Transverse colon (tissue), 4 donors: ENCODE data around the gene HAX1.

Experiments
- EP300 ChIP-seq: sonication (generic); formaldehyde crosslinking; IDR thresholded peaks from one replicate; pipeline ENCODE4 v1.6.1; 2017; ENCODE audit warnings: antibody characterized with exemption, low read depth
- POLR2A ChIP-seq: fragments of 450-650 bp; IDR thresholded peaks from one replicate; pipeline ENCODE4 v1.6.1; 2016; ENCODE audit warnings: antibody characterized with exemption, mild to moderate bottlenecking, moderate library complexity
- POLR2AphosphoS5 ChIP-seq, 3 donors: sonication (generic); formaldehyde crosslinking; IDR thresholded peaks; one replicate each; pipeline ENCODE4 v1.6.1; 2016; ENCODE audit warnings: antibody characterized with exemption in 3 of 3
- TF ChIP-seq, protein P1 (sequence below), 5 experiments: fragments of 200-600 bp in 3 of 5; fragments of 450-650 bp in 2 of 5; sonication (generic) in 3 of 5; IDR thresholded peaks; 1 replicate in 2 of 5; 2 replicates in 3 of 5; pipeline ENCODE4 v1.5.1; 2016 to 2017; ENCODE audit warnings: antibody characterized with exemption in 5 of 5, inconsistent platforms in 3 of 5, mild to moderate bottlenecking in 2 of 5, moderate library complexity in 1 of 5

DNA sequence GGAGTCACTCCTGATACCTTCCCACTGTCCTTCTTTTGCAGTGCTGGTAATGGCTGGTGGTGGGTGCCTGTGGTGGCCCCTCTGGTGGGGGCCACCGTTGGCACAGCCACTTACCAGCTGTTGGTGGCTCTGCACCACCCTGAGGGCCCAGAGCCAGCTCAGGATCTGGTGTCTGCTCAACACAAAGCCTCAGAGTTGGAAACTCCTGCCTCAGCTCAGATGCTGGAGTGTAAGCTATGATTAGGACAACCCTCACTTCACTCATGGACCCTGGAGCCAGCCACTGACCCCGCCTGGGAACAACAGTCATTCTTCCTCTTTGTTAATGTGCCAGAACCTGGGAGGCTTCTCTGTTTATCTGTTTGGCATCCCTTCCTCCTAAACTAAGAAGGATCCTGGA is 51.8 kb downstream of the HAX1 start:
- TF ChIP-seq EP300 (no peak), POLR2A (no peak), POLR2AphosphoS5 (IDR thresholded peaks at IDR 0.05) (no peak)
- TF ChIP-seq, protein P1, sequence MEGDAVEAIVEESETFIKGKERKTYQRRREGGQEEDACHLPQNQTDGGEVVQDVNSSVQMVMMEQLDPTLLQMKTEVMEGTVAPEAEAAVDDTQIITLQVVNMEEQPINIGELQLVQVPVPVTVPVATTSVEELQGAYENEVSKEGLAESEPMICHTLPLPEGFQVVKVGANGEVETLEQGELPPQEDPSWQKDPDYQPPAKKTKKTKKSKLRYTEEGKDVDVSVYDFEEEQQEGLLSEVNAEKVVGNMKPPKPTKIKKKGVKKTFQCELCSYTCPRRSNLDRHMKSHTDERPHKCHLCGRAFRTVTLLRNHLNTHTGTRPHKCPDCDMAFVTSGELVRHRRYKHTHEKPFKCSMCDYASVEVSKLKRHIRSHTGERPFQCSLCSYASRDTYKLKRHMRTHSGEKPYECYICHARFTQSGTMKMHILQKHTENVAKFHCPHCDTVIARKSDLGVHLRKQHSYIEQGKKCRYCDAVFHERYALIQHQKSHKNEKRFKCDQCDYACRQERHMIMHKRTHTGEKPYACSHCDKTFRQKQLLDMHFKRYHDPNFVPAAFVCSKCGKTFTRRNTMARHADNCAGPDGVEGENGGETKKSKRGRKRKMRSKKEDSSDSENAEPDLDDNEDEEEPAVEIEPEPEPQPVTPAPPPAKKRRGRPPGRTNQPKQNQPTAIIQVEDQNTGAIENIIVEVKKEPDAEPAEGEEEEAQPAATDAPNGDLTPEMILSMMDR (IDR thresholded peaks at IDR 0.05), result no peak
